ENCODE data around the gene SEMA6B. TPM values are rescaled to one million over a fixed set of nuclear protein-coding genes. Genes with fewer than 3 reads are reported as not detected.

Gene SEMA6B
- total RNA-seq, 1 experiment from 2014 or later, result 5.7 TPM

DNA sequence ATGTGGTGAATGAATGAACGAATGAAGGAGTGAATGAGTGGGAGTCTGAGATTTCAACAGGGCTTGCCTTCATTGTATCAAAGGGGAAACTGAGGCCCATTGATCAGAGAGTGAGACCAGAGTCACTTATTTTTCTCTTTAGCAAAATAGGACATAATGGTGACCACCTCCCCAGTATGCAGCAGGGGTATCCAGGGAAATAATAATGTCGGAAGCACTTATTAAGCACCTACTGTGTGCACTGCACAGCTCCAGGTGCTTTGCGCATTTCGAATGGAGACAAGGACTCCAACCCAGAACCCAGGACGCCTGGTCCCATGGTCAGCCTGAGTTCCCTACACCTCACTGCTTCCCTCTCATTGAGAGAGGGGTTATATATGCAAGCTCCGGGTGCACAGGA lies 26.8 kb upstream of the SEMA6B start:
- DNase-seq (ENCODE audit: low read depth, low spot score) (no peak), ATAC-seq (no peak)
- in situ Hi-C loops (cut with HindIII; ENCODE audit: low pct_unique_long_range_greater_than_20kb, low sequenced_read_pairs), result no loop called here
- intact Hi-C loops (cut with micrococcal nuclease; ENCODE audit: unreplicated experiment), result no loop called here
- CTCF ChIA-PET, result no interaction called here
- Histone ChIP-seq H3K27me3 (ENCODE audit: control insufficient read depth, insufficient read depth, low read length) (no peaks in the 10 kb centered on the region), H3K36me3 (ENCODE audit: control insufficient read depth, insufficient read depth, low read length) (no peaks in the 10 kb centered on the region), H3K27ac (ENCODE audit: low read length) (no peak overlapping the region), H3K4me3 (ENCODE audit: low read depth in 2 of 2, low read length in 2 of 2) (no peak overlapping the region), H3K4me1 (ENCODE audit: control insufficient read depth, insufficient read depth, low read length) (no peaks in the 10 kb centered on the region; the same call in 1 of the 2 replicates), H3K9me3 (ENCODE audit: control insufficient read depth, insufficient read depth, low read depth, low read length) (no peaks in the 10 kb centered on the region)
- BruUV-seq (replicated peaks), result no TSS peak
- POLR2A ChIA-PET, result no interaction called here
- no peak for TF ChIP-seq SIN3A (IDR thresholded peaks at IDR 0.05; ENCODE audit: borderline replicate concordance, insufficient read depth, low read depth, low read length)
- TF ChIP-seq POLR2AphosphoS5 (IDR thresholded peaks at IDR 0.05; ENCODE audit: low read depth, low read length), result no peak
- TF ChIP-seq, protein P1, sequence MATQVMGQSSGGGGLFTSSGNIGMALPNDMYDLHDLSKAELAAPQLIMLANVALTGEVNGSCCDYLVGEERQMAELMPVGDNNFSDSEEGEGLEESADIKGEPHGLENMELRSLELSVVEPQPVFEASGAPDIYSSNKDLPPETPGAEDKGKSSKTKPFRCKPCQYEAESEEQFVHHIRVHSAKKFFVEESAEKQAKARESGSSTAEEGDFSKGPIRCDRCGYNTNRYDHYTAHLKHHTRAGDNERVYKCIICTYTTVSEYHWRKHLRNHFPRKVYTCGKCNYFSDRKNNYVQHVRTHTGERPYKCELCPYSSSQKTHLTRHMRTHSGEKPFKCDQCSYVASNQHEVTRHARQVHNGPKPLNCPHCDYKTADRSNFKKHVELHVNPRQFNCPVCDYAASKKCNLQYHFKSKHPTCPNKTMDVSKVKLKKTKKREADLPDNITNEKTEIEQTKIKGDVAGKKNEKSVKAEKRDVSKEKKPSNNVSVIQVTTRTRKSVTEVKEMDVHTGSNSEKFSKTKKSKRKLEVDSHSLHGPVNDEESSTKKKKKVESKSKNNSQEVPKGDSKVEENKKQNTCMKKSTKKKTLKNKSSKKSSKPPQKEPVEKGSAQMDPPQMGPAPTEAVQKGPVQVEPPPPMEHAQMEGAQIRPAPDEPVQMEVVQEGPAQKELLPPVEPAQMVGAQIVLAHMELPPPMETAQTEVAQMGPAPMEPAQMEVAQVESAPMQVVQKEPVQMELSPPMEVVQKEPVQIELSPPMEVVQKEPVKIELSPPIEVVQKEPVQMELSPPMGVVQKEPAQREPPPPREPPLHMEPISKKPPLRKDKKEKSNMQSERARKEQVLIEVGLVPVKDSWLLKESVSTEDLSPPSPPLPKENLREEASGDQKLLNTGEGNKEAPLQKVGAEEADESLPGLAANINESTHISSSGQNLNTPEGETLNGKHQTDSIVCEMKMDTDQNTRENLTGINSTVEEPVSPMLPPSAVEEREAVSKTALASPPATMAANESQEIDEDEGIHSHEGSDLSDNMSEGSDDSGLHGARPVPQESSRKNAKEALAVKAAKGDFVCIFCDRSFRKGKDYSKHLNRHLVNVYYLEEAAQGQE (IDR thresholded peaks at IDR 0.05; ENCODE audit: insufficient read depth in 1 of 2, low read depth in 2 of 2, low read length in 1 of 2), result no peak
- TF ChIP-seq TCF7L2 (IDR thresholded peaks at IDR 0.05; ENCODE audit: low read depth, low read length), result no peak
- TF ChIP-seq, protein P2, sequence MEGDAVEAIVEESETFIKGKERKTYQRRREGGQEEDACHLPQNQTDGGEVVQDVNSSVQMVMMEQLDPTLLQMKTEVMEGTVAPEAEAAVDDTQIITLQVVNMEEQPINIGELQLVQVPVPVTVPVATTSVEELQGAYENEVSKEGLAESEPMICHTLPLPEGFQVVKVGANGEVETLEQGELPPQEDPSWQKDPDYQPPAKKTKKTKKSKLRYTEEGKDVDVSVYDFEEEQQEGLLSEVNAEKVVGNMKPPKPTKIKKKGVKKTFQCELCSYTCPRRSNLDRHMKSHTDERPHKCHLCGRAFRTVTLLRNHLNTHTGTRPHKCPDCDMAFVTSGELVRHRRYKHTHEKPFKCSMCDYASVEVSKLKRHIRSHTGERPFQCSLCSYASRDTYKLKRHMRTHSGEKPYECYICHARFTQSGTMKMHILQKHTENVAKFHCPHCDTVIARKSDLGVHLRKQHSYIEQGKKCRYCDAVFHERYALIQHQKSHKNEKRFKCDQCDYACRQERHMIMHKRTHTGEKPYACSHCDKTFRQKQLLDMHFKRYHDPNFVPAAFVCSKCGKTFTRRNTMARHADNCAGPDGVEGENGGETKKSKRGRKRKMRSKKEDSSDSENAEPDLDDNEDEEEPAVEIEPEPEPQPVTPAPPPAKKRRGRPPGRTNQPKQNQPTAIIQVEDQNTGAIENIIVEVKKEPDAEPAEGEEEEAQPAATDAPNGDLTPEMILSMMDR (IDR thresholded peaks at IDR 0.05), result no peak

DNA sequence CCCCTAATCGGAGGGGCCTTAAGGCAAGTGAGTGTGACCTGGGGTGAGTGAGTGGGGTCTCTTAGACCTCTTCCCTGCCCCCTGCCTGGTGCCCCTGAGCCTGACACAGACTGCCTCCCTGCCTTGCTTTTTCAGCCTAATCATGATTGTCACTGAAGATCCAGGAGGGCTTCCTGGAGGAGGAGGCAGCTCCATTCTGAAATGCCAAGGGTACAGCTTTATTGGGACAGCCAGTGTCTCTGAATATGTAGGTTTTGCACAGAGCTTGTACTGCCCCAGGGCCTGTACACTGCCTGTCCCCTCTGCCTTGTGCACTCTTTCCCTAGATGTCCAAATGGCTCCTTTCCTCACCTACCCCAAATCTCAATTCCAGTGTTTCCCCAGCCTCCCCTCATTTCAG lies 26.1 kb upstream of the SEMA6B start:
- no peaks in the 10 kb centered on the region for H3K27me3 ChIP-seq (ENCODE audit: control insufficient read depth, insufficient read depth, low read length)
- intact Hi-C loops (cut with micrococcal nuclease; ENCODE audit: unreplicated experiment), result no loop called here
- H3K36me3 ChIP-seq (ENCODE audit: control insufficient read depth, insufficient read depth, low read length), result no peaks in the 10 kb centered on the region; the same call in 1 of the 2 replicates
- no peaks in the 10 kb centered on the region for H3K9me3 ChIP-seq (ENCODE audit: control insufficient read depth, insufficient read depth, low read depth, low read length)
- DNase-seq (ENCODE audit: low read depth, low spot score) (no peak), ATAC-seq (no peak)
- no peak overlapping the region for H3K27ac ChIP-seq (ENCODE audit: low read length)
- ChIA-PET POLR2A (no interaction called here), CTCF (interaction anchor here (1.0 kb wide), 1 partner anchor 51 kb away, joined by 3 read pairs; no protein-coding TSS in a partner anchor)
- H3K4me3 ChIP-seq (ENCODE audit: low read depth in 2 of 2, low read length in 2 of 2), result no peak overlapping the region
- TF ChIP-seq SIN3A (IDR thresholded peaks at IDR 0.05; ENCODE audit: borderline replicate concordance, insufficient read depth, low read depth, low read length) (no peak), TCF7L2 (IDR thresholded peaks at IDR 0.05; ENCODE audit: low read depth, low read length) (no peak), POLR2AphosphoS5 (IDR thresholded peaks at IDR 0.05; ENCODE audit: low read depth, low read length) (no peak)
- TF ChIP-seq, protein P1 (IDR thresholded peaks at IDR 0.05; ENCODE audit: insufficient read depth in 1 of 2, low read depth in 2 of 2, low read length in 1 of 2), result no peak
- TF ChIP-seq, protein P2 (IDR thresholded peaks at IDR 0.05), result no peak
- BruUV-seq (replicated peaks), result no TSS peak
- no peaks in the 10 kb centered on the region; the same call in 1 of the 2 replicates for H3K4me1 ChIP-seq (ENCODE audit: control insufficient read depth, insufficient read depth, low read length)
- in situ Hi-C loops (cut with HindIII; ENCODE audit: low pct_unique_long_range_greater_than_20kb, low sequenced_read_pairs), result no loop called here

Measured in Panc1 (cell line).